Nephron progenitor cell (in vitro differentiated cells): ENCODE data around the gene GTPBP10.

Source experiments
- DNase-seq: peaks from one replicate; pipeline ENCODE4 v3.0.0; 2021
- H3K27ac Mint-ChIP-seq: 2 replicates; pipeline ENCODE4 v1.8.0; 2021; ENCODE audit warnings: mild to moderate bottlenecking, moderate library complexity, mixed read lengths
- H3K27me3 Mint-ChIP-seq: 2 replicates; pipeline ENCODE4 v1.8.0; 2021; ENCODE audit warnings: mild to moderate bottlenecking, low read depth, mixed read lengths; ENCODE audit not compliant: poor library complexity
- H3K36me3 Mint-ChIP-seq: 2 replicates; pipeline ENCODE4 v1.8.0; 2021; ENCODE audit warnings: low read depth, mixed read lengths
- H3K4me1 Mint-ChIP-seq: 2 replicates; pipeline ENCODE4 v1.8.0; 2021; ENCODE audit warnings: mixed read lengths
- H3K4me3 Mint-ChIP-seq: 2 replicates; pipeline ENCODE4 v1.8.0; 2021; ENCODE audit warnings: mild to moderate bottlenecking, moderate library complexity, mixed read lengths
- H3K9me3 Mint-ChIP-seq: 2 replicates; pipeline ENCODE4 v1.8.0; 2021; ENCODE audit warnings: mild to moderate bottlenecking, moderate library complexity, mixed read lengths
- TF ChIP-seq, protein P1 (sequence below): fragments of 200-600 bp; sonication (generic); IDR thresholded peaks from 2 replicates; pipeline ENCODE4 v1.5.0; 2021; ENCODE audit warnings: antibody characterized with exemption

The GTPBP10 gene

DNA sequence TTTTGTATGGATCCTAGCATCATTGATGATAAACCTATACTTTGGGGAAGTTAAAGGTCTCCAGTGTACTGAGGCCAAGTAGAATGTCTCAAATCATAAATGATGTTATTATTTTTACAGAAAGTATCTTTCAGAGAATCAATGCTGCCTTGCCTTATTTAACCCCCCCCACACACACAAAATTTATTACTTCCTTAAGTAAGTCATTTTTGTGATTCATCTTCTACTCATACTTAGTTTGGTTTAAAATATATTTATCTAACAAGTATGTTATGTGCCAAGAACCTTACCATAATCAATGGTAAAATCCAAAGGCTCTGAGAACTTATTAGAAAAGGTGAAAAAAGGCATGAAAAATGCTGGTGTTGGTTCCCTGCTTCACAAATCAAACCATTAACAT lies 37.9 kb downstream of the GTPBP10 start:
- Mint-ChIP-seq H3K27ac (no peak overlapping the region), H3K36me3 (peaks cover 68% of the 10 kb centered on the region), H3K4me3 (no peak overlapping the region), H3K27me3 (no peaks in the 10 kb centered on the region), H3K9me3 (peaks cover 14% of the 10 kb centered on the region), H3K4me1 (no peaks in the 10 kb centered on the region)
- no peak for DNase-seq
- TF ChIP-seq, protein P1, sequence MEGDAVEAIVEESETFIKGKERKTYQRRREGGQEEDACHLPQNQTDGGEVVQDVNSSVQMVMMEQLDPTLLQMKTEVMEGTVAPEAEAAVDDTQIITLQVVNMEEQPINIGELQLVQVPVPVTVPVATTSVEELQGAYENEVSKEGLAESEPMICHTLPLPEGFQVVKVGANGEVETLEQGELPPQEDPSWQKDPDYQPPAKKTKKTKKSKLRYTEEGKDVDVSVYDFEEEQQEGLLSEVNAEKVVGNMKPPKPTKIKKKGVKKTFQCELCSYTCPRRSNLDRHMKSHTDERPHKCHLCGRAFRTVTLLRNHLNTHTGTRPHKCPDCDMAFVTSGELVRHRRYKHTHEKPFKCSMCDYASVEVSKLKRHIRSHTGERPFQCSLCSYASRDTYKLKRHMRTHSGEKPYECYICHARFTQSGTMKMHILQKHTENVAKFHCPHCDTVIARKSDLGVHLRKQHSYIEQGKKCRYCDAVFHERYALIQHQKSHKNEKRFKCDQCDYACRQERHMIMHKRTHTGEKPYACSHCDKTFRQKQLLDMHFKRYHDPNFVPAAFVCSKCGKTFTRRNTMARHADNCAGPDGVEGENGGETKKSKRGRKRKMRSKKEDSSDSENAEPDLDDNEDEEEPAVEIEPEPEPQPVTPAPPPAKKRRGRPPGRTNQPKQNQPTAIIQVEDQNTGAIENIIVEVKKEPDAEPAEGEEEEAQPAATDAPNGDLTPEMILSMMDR: no peak

DNA sequence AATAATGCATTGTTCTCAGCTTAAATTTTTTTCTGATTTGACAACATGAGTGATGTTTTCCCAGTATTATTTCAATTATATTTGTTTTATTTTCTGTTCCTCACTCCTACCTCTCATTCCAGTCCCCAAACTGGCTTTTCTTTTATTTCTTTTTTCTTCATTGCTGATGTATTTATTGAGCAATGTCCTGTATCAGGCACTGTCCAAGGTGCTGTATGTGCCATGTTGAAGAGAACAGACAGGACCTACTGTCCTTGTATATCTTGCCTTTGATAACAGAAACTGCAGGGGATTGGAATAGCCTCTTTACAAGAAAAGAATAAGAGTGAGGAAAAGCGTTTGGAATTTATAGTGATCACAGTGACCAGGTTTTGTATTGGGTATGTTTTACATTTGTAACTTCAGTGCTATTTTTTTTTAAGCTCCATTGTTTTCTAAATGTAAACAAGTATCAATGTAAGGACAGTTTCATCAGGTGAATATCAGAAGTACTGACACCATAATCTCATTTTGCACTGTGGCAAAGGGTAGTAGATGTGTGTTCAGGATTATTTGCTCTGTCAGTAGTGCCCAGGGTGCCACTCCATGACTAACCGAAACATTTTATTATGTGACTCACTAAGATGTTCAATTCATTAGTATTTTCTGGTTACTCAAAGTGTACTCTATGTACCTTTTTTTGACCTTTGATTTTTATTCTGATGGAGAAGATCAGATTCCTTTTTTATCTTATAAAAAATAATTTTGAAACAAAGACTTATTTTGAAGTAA lies 41.1 kb downstream of the GTPBP10 start:
- Mint-ChIP-seq H3K27ac (no peak overlapping the region), H3K4me3 (no peak overlapping the region), H3K9me3 (no peaks in the 10 kb centered on the region), H3K27me3 (no peaks in the 10 kb centered on the region), H3K36me3 (peaks cover 36% of the 10 kb centered on the region), H3K4me1 (no peaks in the 10 kb centered on the region)
- TF ChIP-seq, protein P1: no peak
- DNase-seq: no peak

DNA sequence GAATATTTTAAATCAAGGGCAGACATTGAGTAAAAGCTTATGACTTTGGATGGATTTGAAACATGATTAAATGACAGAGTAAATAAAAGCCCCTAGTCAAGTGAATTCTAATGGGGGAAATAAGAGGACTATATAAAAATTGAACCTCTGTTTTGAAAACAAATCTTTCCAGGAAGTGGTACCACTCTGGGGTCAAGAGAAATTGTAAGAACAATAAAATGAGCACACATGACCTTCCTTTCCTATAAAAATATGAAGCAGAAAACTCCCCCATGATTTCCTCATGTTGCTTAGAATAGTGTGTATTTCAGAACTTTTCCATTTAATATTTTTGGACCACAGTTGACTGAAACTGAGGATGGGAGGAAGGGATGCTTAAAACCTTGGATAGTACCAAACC lies 44.4 kb downstream of the GTPBP10 start:
- peaks cover 8% of the 10 kb centered on the region for H3K9me3 Mint-ChIP-seq
- H3K27me3 Mint-ChIP-seq: no peaks in the 10 kb centered on the region
- no peak overlapping the region for H3K27ac Mint-ChIP-seq
- no peaks in the 10 kb centered on the region for H3K4me1 Mint-ChIP-seq
- TF ChIP-seq, protein P1: no peak
- DNase-seq: no peak
- no peak overlapping the region for H3K4me3 Mint-ChIP-seq
- H3K36me3 Mint-ChIP-seq: peaks cover 20% of the 10 kb centered on the region

DNA sequence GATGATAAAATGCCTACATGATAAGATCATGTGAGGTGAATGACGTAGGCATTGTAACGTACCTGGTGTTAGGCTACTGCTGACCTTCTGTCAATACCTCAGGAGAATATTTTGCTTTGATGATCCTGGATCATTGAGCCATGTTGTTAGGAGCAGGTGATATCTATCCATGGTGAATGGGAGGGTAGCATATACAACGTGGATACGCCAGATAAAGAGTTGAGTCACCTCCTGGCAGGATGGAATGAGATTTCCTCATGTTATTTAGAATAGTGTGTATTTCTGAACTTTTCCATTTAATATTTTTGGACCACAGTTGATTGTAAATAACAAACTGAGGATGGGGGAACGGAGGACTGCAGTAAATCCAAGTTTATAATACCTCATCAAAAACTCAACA lies 45.0 kb downstream of the GTPBP10 start:
- no peak for DNase-seq
- Mint-ChIP-seq H3K4me1 (no peaks in the 10 kb centered on the region), H3K9me3 (peaks cover 8% of the 10 kb centered on the region), H3K36me3 (peaks cover 14% of the 10 kb centered on the region), H3K27ac (no peak overlapping the region), H3K27me3 (no peaks in the 10 kb centered on the region), H3K4me3 (no peak overlapping the region)
- TF ChIP-seq, protein P1: no peak

DNA sequence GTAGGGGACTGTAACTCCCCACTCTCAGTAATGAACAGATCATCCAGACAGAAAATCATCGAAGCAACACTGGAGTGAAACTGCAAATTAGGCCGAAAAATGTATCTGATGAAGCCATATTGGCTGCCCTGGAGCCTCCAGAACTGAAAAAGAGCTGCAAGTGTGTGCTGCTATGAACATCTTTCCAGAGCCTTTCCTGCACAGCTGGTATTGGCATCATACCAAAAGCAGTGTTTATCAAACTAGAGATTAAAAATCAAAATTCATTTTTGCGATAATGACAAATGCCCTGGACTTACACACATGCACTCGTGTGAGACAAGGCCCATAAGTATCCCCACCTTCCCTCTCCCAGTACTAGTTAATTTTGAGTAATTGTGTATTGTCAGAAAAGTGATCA lies 49.9 kb downstream of the GTPBP10 start:
- Mint-ChIP-seq H3K9me3 (peaks cover 15% of the 10 kb centered on the region), H3K27ac (no peak overlapping the region), H3K27me3 (peaks cover 28% of the 10 kb centered on the region), H3K4me3 (no peak overlapping the region), H3K4me1 (no peaks in the 10 kb centered on the region), H3K36me3 (peaks cover 6% of the 10 kb centered on the region)
- TF ChIP-seq, protein P1: no peak
- DNase-seq: no peak

DNA sequence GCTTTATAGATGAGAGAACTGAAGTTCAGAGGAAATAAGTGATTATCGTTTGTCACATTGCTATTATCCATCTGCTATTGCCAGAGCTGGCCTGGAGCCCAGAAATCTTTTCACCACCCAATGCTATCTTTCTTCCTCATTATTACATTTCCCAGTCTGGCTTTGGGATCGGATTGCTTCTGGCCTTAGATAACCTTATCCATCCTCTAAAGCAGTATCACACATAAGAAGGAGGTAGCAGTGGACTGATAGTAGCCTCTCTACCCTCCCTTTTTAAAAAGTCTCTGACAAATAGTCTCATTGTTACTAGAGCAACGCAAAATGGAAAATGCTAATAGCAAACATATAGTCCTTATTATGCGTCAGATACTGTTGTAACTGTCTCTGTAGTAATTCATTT lies 55.5 kb downstream of the GTPBP10 start:
- TF ChIP-seq, protein P1: no peak
- Mint-ChIP-seq H3K4me3 (no peak overlapping the region), H3K27ac (no peak overlapping the region), H3K36me3 (peaks cover 5% of the 10 kb centered on the region), H3K27me3 (peaks cover 34% of the 10 kb centered on the region), H3K4me1 (peaks cover 18% of the 10 kb centered on the region), H3K9me3 (peaks cover 7% of the 10 kb centered on the region)
- DNase-seq: no peak
